K562 (cell line): ENCODE results near the gene ANKRD13A. TPM values are rescaled to one million over a fixed set of nuclear protein-coding genes. Genes with fewer than 3 reads are reported as not detected.
A peak's percentile ranks its signal among the peaks of the same experiment; 100 is the strongest.

Experiments
- ATAC-seq: fragments of 200-7000 bp; cut with Tn5 transposase; 3 replicates; pipeline ENCODE4 v1.9.1; 2020; ENCODE audit warnings: moderate library complexity
- BruUV-seq: library from RNA; stranded (reverse); fragments of 400-500 nt; replicated peaks from 2 replicates; lab custom pipeline; 2021; lab: Mats Ljungman, UMichigan
- CTCF ChIA-PET: fragments of 300-600 bp; formaldehyde crosslinking; extraction: SDS; loops from one replicate; lab custom pipeline; 2021; ENCODE audit warnings: low intra/inter-chr PET ratio; lab: Yijun Ruan, JAX
- POLR2A ChIA-PET: fragments of 300-600, 350-650 bp; sonication (Branson Sonifier 250); formaldehyde crosslinking; extraction: SDS; loops from one replicate; lab custom pipeline; 2021; ENCODE audit warnings: antibody characterized with exemption, inconsistent platforms; lab: Yijun Ruan, JAX
- DNase-seq, 4 experiments: peaks; one replicate each; pipeline versions ENCODE4 v3.0.0 to v3.0.0-alpha.2; 2011 to 2018; ENCODE audit warnings: low spot score in 3 of 4, mixed read lengths in 3 of 4; ENCODE audit errors: extremely low read depth in 1 of 4
- FAIRE-seq: peaks from 2 replicates; lab custom pipeline; 2011; peaks lifted over from hg19 to GRCh38; lab: Jason Lieb, UNC
- H2AFZ ChIP-seq: 2 replicates; pipeline ENCODE4 v1.6.0; 2011; ENCODE audit warnings: low read depth, low read length, control low read depth, inconsistent platforms
- H3K27ac ChIP-seq: fragments of 200-600 bp; 3 replicates; pipeline ENCODE4 v1.8.0; 2011; ENCODE audit warnings: low read depth, mild to moderate bottlenecking, control low read depth, inconsistent platforms, low read length, moderate library complexity, mixed read lengths; ENCODE audit errors: extremely low read depth
- H3K27me3 ChIP-seq, 2 experiments: fragments of 300-600 bp in 1 of 2; 2 replicates in 1 of 2; 3 replicates in 1 of 2; pipeline versions ENCODE4 v1.6.0 to v1.8.0; 2011; ENCODE audit warnings: inconsistent platforms in 2 of 2, low read length in 2 of 2, mild to moderate bottlenecking in 1 of 2, mixed read lengths in 1 of 2, moderate library complexity in 1 of 2; ENCODE audit not compliant: control insufficient read depth in 2 of 2, insufficient read depth in 2 of 2
- H3K36me3 ChIP-seq: fragments of 300-600 bp; 3 replicates; pipeline ENCODE4 v1.8.0; 2011; ENCODE audit warnings: mild to moderate bottlenecking, low read length, inconsistent platforms; ENCODE audit not compliant: control insufficient read depth, insufficient read depth
- H3K4me1 ChIP-seq, 2 experiments: fragments of 200-600 bp in 1 of 2; replicated peaks in 1 of 2; 2 replicates in 1 of 2; 3 replicates in 1 of 2; pipeline versions ENCODE4 v1.5.1 to v1.8.0; 2011; ENCODE audit warnings: inconsistent platforms in 2 of 2, low read length in 2 of 2, mild to moderate bottlenecking in 1 of 2, mixed read lengths in 1 of 2, moderate library complexity in 1 of 2; ENCODE audit not compliant: control insufficient read depth in 2 of 2, insufficient read depth in 2 of 2
- H3K4me2 ChIP-seq: 2 replicates; pipeline ENCODE4 v1.6.1; 2011; ENCODE audit warnings: low read length, control low read depth, inconsistent platforms, mixed read lengths; ENCODE audit not compliant: insufficient read depth
- H3K4me3 ChIP-seq: fragments of 200-600 bp; sonication (generic), shearing (Covaris generic); 2 replicates; pipeline ENCODE4 v1.5.1; 2016; ENCODE audit warnings: control low read depth, inconsistent platforms
- H3K79me2 ChIP-seq: fragments of 200-600 bp; 3 replicates; pipeline ENCODE4 v1.8.0; 2011; ENCODE audit warnings: low read length, inconsistent platforms; ENCODE audit not compliant: control insufficient read depth, insufficient read depth
- H3K9ac ChIP-seq, 2 experiments: 2 replicates each; pipeline versions ENCODE4 v1.6.0 to v1.6.1; 2011; ENCODE audit warnings: low read depth in 2 of 2, low read length in 2 of 2, control low read depth in 1 of 2, inconsistent platforms in 1 of 2, mild to moderate bottlenecking in 1 of 2, mixed read lengths in 1 of 2; ENCODE audit not compliant: insufficient read depth in 1 of 2
- H3K9me1 ChIP-seq: one replicate; pipeline ENCODE4 v1.6.0; 2011; ENCODE audit warnings: inconsistent platforms, mild to moderate bottlenecking, low read length, moderate library complexity; ENCODE audit not compliant: control insufficient read depth, insufficient read depth
- H3K9me3 ChIP-seq: replicated peaks from 2 replicates; pipeline ENCODE4 v1.5.1; 2011; ENCODE audit warnings: low read depth, low read length, inconsistent platforms; ENCODE audit not compliant: control insufficient read depth, insufficient read depth
- H4K20me1 ChIP-seq: replicated peaks from 2 replicates; pipeline ENCODE4 v1.6.1; 2011; ENCODE audit warnings: low read length, inconsistent platforms, mixed read lengths; ENCODE audit not compliant: control insufficient read depth, insufficient read depth
- E2F3 ChIP-seq: fragments of 250-450 bp; sonication (Bioruptor Pico); IDR thresholded peaks from 2 replicates; pipeline ENCODE4 v1.4.0; 2020; ENCODE audit warnings: mild to moderate bottlenecking
- FOXO4 ChIP-seq: fragments of 450-650 bp; formaldehyde crosslinking; IDR thresholded peaks from 2 replicates; pipeline ENCODE4 v1.4.0; 2020; ENCODE audit warnings: mild to moderate bottlenecking, moderate library complexity
- NR0B1 ChIP-seq: fragments of 450-650 bp; IDR thresholded peaks from one replicate; pipeline ENCODE4 v1.6.1; 2018; ENCODE audit warnings: mild to moderate bottlenecking, moderate library complexity; ENCODE audit not compliant: partially characterized antibody
- SMARCA4 ChIP-seq: fragments of 450-650 bp; IDR thresholded peaks from 2 replicates; pipeline ENCODE4 v1.6.1; 2016
- ZNF584 ChIP-seq: fragments of 200-800 bp; sonication (Bioruptor generic); IDR thresholded peaks from 2 replicates; pipeline ENCODE4 v1.6.1; 2016; ENCODE audit warnings: low read depth, mild to moderate bottlenecking, missing genetic modification characterization, missing compliant biosample characterization
- ZNF717 ChIP-seq: fragments of 250-450 bp; sonication (Bioruptor Pico); IDR thresholded peaks from 2 replicates; pipeline ENCODE4 v1.5.0; 2021
- WGBS: fragments of 100-300 bp; shearing (Covaris generic); methylation state at CpG from one replicate; pipeline ENCODE4 v1.1.6; 2016; ENCODE audit warnings: low coverage, mixed read lengths; ENCODE audit not compliant: insufficient coverage; ENCODE audit errors: missing lambda C conversion rate; 5-methylcytosine and 5-hydroxymethylcytosine counted together
- in situ Hi-C: fragments of 300-500 bp; cut with MboI; formaldehyde crosslinking; loops from 4 replicates; pipeline ENCODE4 v1.15.0; 2018; ENCODE audit warnings: inconsistent platforms, mixed read lengths
- intact Hi-C: fragments of 100-400 bp; cut with micrococcal nuclease; formaldehyde crosslinking; loops from 2 replicates; pipeline ENCODE4 v1.14.2; 2022
- polyA plus RNA-seq, 8 experiments: library from polyadenylated mRNA; depleted of rRNA in 4 of 8; stranded (reverse) in 5 of 8; unstranded in 3 of 8; fragments of >200 nt; fragmentation: Nextera tagmentation in 2 of 8; fragmentation: Illumina TruSeq in 1 of 8; extraction: Ambion mirVana in 2 of 8; extraction: Trizol in 1 of 8; gene quantifications; 2 replicates each; pipeline versions ENCODE4 v1.2.1 to v1.2.3, GENCODE V29; 2011 to 2014; ENCODE audit warnings: inconsistent platforms in 1 of 8, missing spikeins in 1 of 8
- total RNA-seq, 7 experiments: library from RNA; depleted of rRNA in 6 of 7; stranded (reverse); fragments of >200 nt in 6 of 7; fragmentation: Illumina TruSeq in 2 of 7; extraction: Trizol in 2 of 7; gene quantifications; 2 replicates each; pipeline versions ENCODE4 v1.2.1 to v1.2.3, GENCODE V29; 2011 to 2021; ENCODE audit warnings: low replicate concordance in 1 of 7
- TF ChIP-seq, protein P1 (sequence below), 2 experiments: fragments of 450-650 bp; conservative IDR thresholded peaks; 2 replicates each; pipeline ENCODE4 v1.6.1; 2017; ENCODE audit warnings: mild to moderate bottlenecking in 2 of 2, moderate library complexity in 2 of 2
- TF ChIP-seq, protein P2 (sequence below), 2 experiments: fragments of 200-800 bp in 1 of 2; sonication (Bioruptor generic) in 1 of 2; sonication (generic) in 1 of 2; formaldehyde crosslinking in 1 of 2; IDR thresholded peaks in 1 of 2; conservative IDR thresholded peaks in 1 of 2; 2 replicates each; pipeline versions ENCODE4 v1.5.0 to v1.6.1; 2016 to 2020; ENCODE audit warnings: missing compliant biosample characterization in 1 of 2, missing genetic modification characterization in 1 of 2, missing genetic modification reagents in 1 of 2
- TF ChIP-seq, protein P3 (sequence below), 2 experiments: IDR thresholded peaks; 2 replicates each; pipeline ENCODE4 v1.6.1; 2011; ENCODE audit warnings: borderline replicate concordance in 1 of 2, control low read depth in 1 of 2, low read depth in 1 of 2, low read length in 1 of 2, mild to moderate bottlenecking in 1 of 2, mixed read lengths in 1 of 2, moderate library complexity in 1 of 2; ENCODE audit not compliant: insufficient read depth in 1 of 2, insufficient read length in 1 of 2, poor library complexity in 1 of 2, severe bottlenecking in 1 of 2; ENCODE audit errors: extremely low read depth in 1 of 2

Gene ANKRD13A
- total and polyA plus RNA-seq, 9 of the 15 experiments (the other 6 are each of a cell fraction or from before 2014, with no cell fraction given): 5.0 to 55.0 (median 41.5) TPM

GRCh38 chr12:110059651-110060000 lies 60.4 kb downstream of the ANKRD13A start:
- ATAC-seq (no peak), FAIRE-seq (no peak), DNase-seq (no peak)
- H3K4me3 ChIP-seq: 0 out of 2 replicates have a peak overlapping the region, but pooled peaks have one; percentile 8
- POLR2A ChIA-PET: interaction anchor here (0.6 to 2.5 kb wide), 9 partner anchors 11 to 390 kb away, joined by 3 to 13 read pairs (median 3); partner anchors contain the start of gene C12orf76
- H3K36me3 ChIP-seq: no peaks in the 10 kb centered on the region
- no peaks in the 10 kb centered on the region for H3K79me2 ChIP-seq
- intact Hi-C loops (no loop called here), in situ Hi-C loops (no loop called here)
- no peaks in the 10 kb centered on the region for H3K27me3 ChIP-seq
- H3K9me1 ChIP-seq: no peaks in the 10 kb centered on the region
- H3K9ac ChIP-seq: peak overlapping the region in 1 of 2 experiments; percentile 51; a peak in 3 of 4 replicates
- H3K4me2 ChIP-seq: peak overlapping the region; percentile 75
- no peaks in the 10 kb centered on the region for H3K9me3 ChIP-seq
- no peaks in the 10 kb centered on the region for H4K20me1 ChIP-seq
- CTCF ChIA-PET: no interaction called here
- 88% methylated on average over 2 of the region's 2 CpGs for WGBS
- peak overlapping the region; percentile 90 for H2AFZ ChIP-seq
- TSS peak; percentile 87 for BruUV-seq
- H3K4me1 ChIP-seq: peaks cover 7 to 41% of the 10 kb centered on the region in 2 experiments
- peak overlapping the region; percentile 80 for H3K27ac ChIP-seq
- TF ChIP-seq ZNF584 (CRISPR knock-in tag): 0 out of 2 replicates have a peak, but pooled peaks have one; percentile 17
- TF ChIP-seq, protein P1, sequence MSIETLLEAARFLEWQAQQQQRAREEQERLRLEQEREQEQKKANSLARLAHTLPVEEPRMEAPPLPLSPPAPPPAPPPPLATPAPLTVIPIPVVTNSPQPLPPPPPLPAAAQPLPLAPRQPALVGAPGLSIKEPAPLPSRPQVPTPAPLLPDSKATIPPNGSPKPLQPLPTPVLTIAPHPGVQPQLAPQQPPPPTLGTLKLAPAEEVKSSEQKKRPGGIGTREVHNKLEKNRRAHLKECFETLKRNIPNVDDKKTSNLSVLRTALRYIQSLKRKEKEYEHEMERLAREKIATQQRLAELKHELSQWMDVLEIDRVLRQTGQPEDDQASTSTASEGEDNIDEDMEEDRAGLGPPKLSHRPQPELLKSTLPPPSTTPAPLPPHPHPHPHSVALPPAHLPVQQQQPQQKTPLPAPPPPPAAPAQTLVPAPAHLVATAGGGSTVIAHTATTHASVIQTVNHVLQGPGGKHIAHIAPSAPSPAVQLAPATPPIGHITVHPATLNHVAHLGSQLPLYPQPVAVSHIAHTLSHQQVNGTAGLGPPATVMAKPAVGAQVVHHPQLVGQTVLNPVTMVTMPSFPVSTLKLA (conservative IDR thresholded peaks at IDR 0.05): no peak
- TF ChIP-seq SMARCA4: no peak
- TF ChIP-seq NR0B1: no peak
- TF ChIP-seq E2F3 (CRISPR knock-in tag): no peak
- no peak for TF ChIP-seq FOXO4 (CRISPR knock-in tag)
- TF ChIP-seq, protein P2, sequence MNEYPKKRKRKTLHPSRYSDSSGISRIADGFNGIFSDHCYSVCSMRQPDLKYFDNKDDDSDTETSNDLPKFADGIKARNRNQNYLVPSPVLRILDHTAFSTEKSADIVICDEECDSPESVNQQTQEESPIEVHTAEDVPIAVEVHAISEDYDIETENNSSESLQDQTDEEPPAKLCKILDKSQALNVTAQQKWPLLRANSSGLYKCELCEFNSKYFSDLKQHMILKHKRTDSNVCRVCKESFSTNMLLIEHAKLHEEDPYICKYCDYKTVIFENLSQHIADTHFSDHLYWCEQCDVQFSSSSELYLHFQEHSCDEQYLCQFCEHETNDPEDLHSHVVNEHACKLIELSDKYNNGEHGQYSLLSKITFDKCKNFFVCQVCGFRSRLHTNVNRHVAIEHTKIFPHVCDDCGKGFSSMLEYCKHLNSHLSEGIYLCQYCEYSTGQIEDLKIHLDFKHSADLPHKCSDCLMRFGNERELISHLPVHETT (CRISPR knock-in tag; conservative IDR thresholded peaks at IDR 0.05 in 1 of 2, IDR thresholded peaks at IDR 0.05 in 1 of 2): peak in 1 of 2 experiments; percentile 11; a peak in 1 of 4 replicates
- TF ChIP-seq, protein P3, sequence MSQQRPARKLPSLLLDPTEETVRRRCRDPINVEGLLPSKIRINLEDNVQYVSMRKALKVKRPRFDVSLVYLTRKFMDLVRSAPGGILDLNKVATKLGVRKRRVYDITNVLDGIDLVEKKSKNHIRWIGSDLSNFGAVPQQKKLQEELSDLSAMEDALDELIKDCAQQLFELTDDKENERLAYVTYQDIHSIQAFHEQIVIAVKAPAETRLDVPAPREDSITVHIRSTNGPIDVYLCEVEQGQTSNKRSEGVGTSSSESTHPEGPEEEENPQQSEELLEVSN (IDR thresholded peaks at IDR 0.05; ENCODE audit: borderline replicate concordance in 1 of 2, extremely low read depth in 1 of 2, insufficient read depth in 1 of 2, insufficient read length in 1 of 2, low read depth in 1 of 2, low read length in 1 of 2, poor library complexity in 1 of 2, severe bottlenecking in 1 of 2): peak in 1 of 2 experiments; percentile 33
- TF ChIP-seq ZNF717 (CRISPR knock-in tag): no peak
